Gastroesophageal sphincter (tissue), 3 donors: ENCODE measurements around the gene KRTAP9-7.

Experiments used
- EP300 ChIP-seq: sonication (generic); formaldehyde crosslinking; IDR thresholded peaks from one replicate; pipeline ENCODE4 v1.6.1; 2017; ENCODE audit warnings: antibody characterized with exemption, mild to moderate bottlenecking
- POLR2A ChIP-seq, 2 donors: fragments of 450-650 bp; IDR thresholded peaks; one replicate each; pipeline ENCODE4 v1.6.1; 2017; ENCODE audit warnings: antibody characterized with exemption in 2 of 2, mild to moderate bottlenecking in 2 of 2, moderate library complexity in 1 of 2
- POLR2AphosphoS5 ChIP-seq: sonication (generic); formaldehyde crosslinking; IDR thresholded peaks from one replicate; pipeline ENCODE4 v1.6.1; 2017; ENCODE audit warnings: antibody characterized with exemption
- TF ChIP-seq, protein P1 (sequence below), 4 experiments: fragments of 200-600 bp in 2 of 4; fragments of 450-650 bp in 2 of 4; sonication (generic) in 1 of 4; IDR thresholded peaks; one replicate each; pipeline ENCODE4 v1.5.1; 2017 to 2019; ENCODE audit warnings: antibody characterized with exemption in 4 of 4, mild to moderate bottlenecking in 2 of 4, moderate library complexity in 2 of 4

DNA sequence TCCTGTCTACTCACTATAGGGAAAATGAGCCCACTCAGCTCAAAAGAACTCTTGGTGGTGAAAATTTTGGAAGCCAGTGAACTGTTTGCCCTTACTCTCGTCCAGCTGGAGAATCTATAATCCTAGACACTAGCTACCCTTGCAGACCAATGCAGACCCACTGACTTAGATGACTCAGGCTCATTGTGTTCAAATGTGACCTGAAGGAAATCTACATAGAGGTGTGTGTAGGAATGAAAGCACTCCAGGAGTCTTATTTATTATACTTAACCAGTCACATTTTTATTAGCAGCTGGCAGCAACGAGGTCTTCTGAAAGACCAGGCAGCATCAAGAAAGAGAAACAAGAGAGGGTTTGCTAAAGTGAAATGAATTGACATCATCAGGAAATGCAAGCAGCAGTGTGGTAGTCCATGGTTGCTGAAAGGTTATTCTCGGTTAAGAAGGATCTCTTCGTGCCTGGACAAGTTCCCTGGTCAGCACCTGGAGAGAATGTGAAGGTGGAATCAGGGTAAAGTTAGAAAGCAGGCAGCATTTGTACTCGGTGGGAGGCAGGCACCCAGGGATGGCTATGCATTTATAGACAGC, 25.8 kb downstream of the KRTAP9-7 start:
- TF ChIP-seq, protein P1, sequence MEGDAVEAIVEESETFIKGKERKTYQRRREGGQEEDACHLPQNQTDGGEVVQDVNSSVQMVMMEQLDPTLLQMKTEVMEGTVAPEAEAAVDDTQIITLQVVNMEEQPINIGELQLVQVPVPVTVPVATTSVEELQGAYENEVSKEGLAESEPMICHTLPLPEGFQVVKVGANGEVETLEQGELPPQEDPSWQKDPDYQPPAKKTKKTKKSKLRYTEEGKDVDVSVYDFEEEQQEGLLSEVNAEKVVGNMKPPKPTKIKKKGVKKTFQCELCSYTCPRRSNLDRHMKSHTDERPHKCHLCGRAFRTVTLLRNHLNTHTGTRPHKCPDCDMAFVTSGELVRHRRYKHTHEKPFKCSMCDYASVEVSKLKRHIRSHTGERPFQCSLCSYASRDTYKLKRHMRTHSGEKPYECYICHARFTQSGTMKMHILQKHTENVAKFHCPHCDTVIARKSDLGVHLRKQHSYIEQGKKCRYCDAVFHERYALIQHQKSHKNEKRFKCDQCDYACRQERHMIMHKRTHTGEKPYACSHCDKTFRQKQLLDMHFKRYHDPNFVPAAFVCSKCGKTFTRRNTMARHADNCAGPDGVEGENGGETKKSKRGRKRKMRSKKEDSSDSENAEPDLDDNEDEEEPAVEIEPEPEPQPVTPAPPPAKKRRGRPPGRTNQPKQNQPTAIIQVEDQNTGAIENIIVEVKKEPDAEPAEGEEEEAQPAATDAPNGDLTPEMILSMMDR (IDR thresholded peaks at IDR 0.05): no peak
- TF ChIP-seq POLR2A (IDR thresholded peaks at IDR 0.05) (no peak), POLR2AphosphoS5 (no peak), EP300 (no peak)
